Osteocyte (in vitro differentiated cells): ENCODE data around the gene NPAT. TPM values are rescaled to one million over a fixed set of nuclear protein-coding genes. Genes with fewer than 3 reads are reported as not detected.
"Not testable (repeated sequence)": the region's sequence is repeated elsewhere in the genome, so short reads cannot be mapped to it uniquely, and the experiment has no call there.

Experiments
- DNase-seq: peaks from one replicate; pipeline ENCODE4 v3.0.0; 2021; ENCODE audit warnings: mixed read lengths; ENCODE audit not compliant: unreplicated experiment; ENCODE audit errors: extremely low spot score
- H3K27ac Mint-ChIP-seq: one replicate; pipeline ENCODE4 v1.8.0; 2021; ENCODE audit warnings: mild to moderate bottlenecking, mixed read lengths; ENCODE audit not compliant: unreplicated experiment
- H3K27me3 Mint-ChIP-seq: one replicate; pipeline ENCODE4 v1.8.0; 2021; ENCODE audit warnings: mixed read lengths; ENCODE audit not compliant: unreplicated experiment
- H3K36me3 Mint-ChIP-seq: one replicate; pipeline ENCODE4 v1.8.0; 2021; ENCODE audit warnings: mixed read lengths; ENCODE audit not compliant: unreplicated experiment
- H3K4me1 Mint-ChIP-seq: one replicate; pipeline ENCODE4 v1.8.0; 2021; ENCODE audit warnings: mixed read lengths; ENCODE audit not compliant: unreplicated experiment
- H3K4me3 Mint-ChIP-seq: one replicate; pipeline ENCODE4 v1.8.0; 2021; ENCODE audit warnings: mild to moderate bottlenecking, moderate library complexity, mixed read lengths; ENCODE audit not compliant: unreplicated experiment
- H3K9me3 Mint-ChIP-seq: one replicate; pipeline ENCODE4 v1.8.0; 2021; ENCODE audit warnings: mixed read lengths; ENCODE audit not compliant: unreplicated experiment
- CTCF ChIP-seq: fragments of 200-600 bp; sonication (generic); IDR thresholded peaks from 2 replicates; pipeline ENCODE4 v1.5.0; 2021; ENCODE audit warnings: antibody characterized with exemption, mild to moderate bottlenecking, moderate library complexity
- total RNA-seq: library from RNA; stranded (reverse); gene quantifications from 2 replicates; pipeline ENCODE4 v1.2.1, GENCODE V29; 2021

The NPAT gene
- total RNA-seq, 1 donor from 2014 or later = 15.8 TPM

- TF ChIP-seq CTCF = no peak
- DNase-seq = no peak
- Mint-ChIP-seq H3K27ac (no peak overlapping the region), H3K4me3 (no peak overlapping the region), H3K36me3 (peaks cover 15% of the 10 kb centered on the region), H3K9me3 (no peaks in the 10 kb centered on the region), H3K27me3 (no peaks in the 10 kb centered on the region), H3K4me1 (peaks cover 39% of the 10 kb centered on the region)
These were observed 97.3 kb downstream of the NPAT start for GRCh38 chr11:108125096-108125495.

GRCh38 chr11:108122166-108122628, 100.2 kb downstream of the NPAT start:
- no peak for TF ChIP-seq CTCF
- peak overlapping the region; percentile 93 for H3K27ac Mint-ChIP-seq

GRCh38 chr11:108121274-108122155, 100.9 kb downstream of the NPAT start, which contains the start of gene ACAT1:
ACAT1 (plus strand) TSS chr11:108121567; CDS start chr11:108121607, 40 bp downstream.
- Mint-ChIP-seq H3K9me3 (no peaks in the 10 kb centered on the region), H3K4me3 (peak within 1 kb of the TSS; percentile 88), H3K4me1 (peaks cover 39% of the 10 kb centered on the region), H3K27ac (peak within 1 kb of the TSS; percentile 93), H3K27me3 (no peaks in the 10 kb centered on the region), H3K36me3 (peaks cover 5% of the 10 kb centered on the region)
- DNase-seq = peak; percentile 98
- peak; percentile 38 for TF ChIP-seq CTCF

More at GRCh38 chr11:108122166-108122628, 100.2 kb downstream of the NPAT start:
- DNase-seq = no peak
- Mint-ChIP-seq H3K4me1 (peaks cover 39% of the 10 kb centered on the region), H3K4me3 (peak overlapping the region; percentile 88), H3K27me3 (no peaks in the 10 kb centered on the region), H3K36me3 (peaks cover 6% of the 10 kb centered on the region), H3K9me3 (no peaks in the 10 kb centered on the region)

- H3K27ac Mint-ChIP-seq = peak overlapping the region; percentile 93
- not testable (repeated sequence) for DNase-seq, H3K9me3 Mint-ChIP-seq, H3K36me3 Mint-ChIP-seq, H3K27me3 Mint-ChIP-seq
- peaks cover 39% of the 10 kb centered on the region for H3K4me1 Mint-ChIP-seq
- H3K4me3 Mint-ChIP-seq = peak overlapping the region; percentile 88
These were observed 101.5 kb downstream of the NPAT start for GRCh38 chr11:108120936-108121273.

- no peak overlapping the region for H3K27ac Mint-ChIP-seq
- DNase-seq = no peak
- no peaks in the 10 kb centered on the region for H3K9me3 Mint-ChIP-seq
- H3K27me3 Mint-ChIP-seq = no peaks in the 10 kb centered on the region
- no peaks in the 10 kb centered on the region for H3K36me3 Mint-ChIP-seq
- peaks cover 16% of the 10 kb centered on the region for H3K4me1 Mint-ChIP-seq
- peak; percentile 70 for TF ChIP-seq CTCF
- no peak overlapping the region for H3K4me3 Mint-ChIP-seq
These were observed 104.6 kb downstream of the NPAT start for GRCh38 chr11:108117746-108118371.
